A549 (cell line): ENCODE results near the gene PLCB2.

Source experiments
- CHD2 ChIP-seq: fragments of 150-350 bp; IDR thresholded peaks from 2 replicates; pipeline ENCODE4 v1.6.1; 2014; ENCODE audit warnings: low read length; ENCODE audit not compliant: partially characterized antibody
- MAZ ChIP-seq: fragments of 150-350 bp; IDR thresholded peaks from 2 replicates; pipeline ENCODE4 v1.6.1; 2014; ENCODE audit warnings: antibody characterized with exemption, low read depth, low read length, borderline replicate concordance
- POLR2AphosphoS2 ChIP-seq: conservative IDR thresholded peaks from 2 replicates; pipeline ENCODE4 v1.6.1; 2012; ENCODE audit warnings: low read length, improper control_type of control experiment, inconsistent platforms
- RARB ChIP-seq: fragments of 250-450 bp; sonication (Bioruptor Pico); IDR thresholded peaks from 2 replicates; pipeline ENCODE4 v1.8.0; 2021; ENCODE audit warnings: mild to moderate bottlenecking, moderate library complexity
- RCOR1 ChIP-seq: fragments of 150-350 bp; IDR thresholded peaks from 2 replicates; pipeline ENCODE4 v1.6.1; 2014; ENCODE audit warnings: antibody characterized with exemption, low read length, low read depth
- TF ChIP-seq, protein P1 (sequence below): fragments of >200 bp; sonication (Bioruptor Twin); formaldehyde crosslinking; IDR thresholded peaks from 3 replicates; pipeline ENCODE4 v1.5.1; 2016
- TF ChIP-seq, protein P2 (sequence below): IDR thresholded peaks from 2 replicates; pipeline ENCODE4 v1.6.1; 2012
- TF ChIP-seq, protein P3 (sequence below): fragments of 200-600 bp; sonication (generic); IDR thresholded peaks from 2 replicates; pipeline ENCODE4 v1.6.1; 2016; ENCODE audit warnings: antibody characterized with exemption, mild to moderate bottlenecking, moderate library complexity

DNA sequence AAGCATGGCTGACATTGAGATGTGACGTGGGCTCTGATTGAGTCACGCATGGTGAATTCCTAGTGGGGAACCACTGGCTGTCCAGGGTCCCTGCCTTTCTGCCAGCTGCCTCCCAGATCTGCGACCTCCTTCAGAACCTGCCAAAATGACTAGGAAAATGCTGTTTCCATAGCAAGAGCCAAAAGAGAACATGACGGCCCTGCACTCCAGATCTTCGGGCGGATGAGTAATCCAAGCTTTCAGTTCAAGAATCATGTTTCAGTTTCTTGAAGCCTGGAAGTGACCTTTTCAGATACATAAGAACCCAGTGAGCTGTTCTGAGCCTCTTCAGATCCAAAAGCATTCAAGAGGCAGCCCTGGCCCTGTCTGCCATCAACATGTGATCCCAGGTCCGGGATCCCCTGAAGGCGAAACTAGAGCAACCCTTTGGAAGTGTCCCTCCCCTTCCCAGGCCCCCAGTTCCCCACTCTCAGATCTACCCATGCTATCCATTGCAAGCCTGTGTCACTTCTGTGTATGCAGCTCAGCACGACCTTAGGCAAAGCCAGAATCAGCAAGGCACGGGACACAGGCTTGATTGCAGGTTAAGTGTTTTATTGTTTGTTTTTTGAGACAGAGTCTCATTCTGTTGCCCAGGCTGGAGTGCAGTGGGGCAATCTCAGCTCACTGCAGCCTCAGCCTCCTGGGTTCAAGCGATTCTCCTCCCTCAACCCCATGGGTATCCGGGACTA is 44.5 kb downstream of the PLCB2 start:
- TF ChIP-seq, protein P1, sequence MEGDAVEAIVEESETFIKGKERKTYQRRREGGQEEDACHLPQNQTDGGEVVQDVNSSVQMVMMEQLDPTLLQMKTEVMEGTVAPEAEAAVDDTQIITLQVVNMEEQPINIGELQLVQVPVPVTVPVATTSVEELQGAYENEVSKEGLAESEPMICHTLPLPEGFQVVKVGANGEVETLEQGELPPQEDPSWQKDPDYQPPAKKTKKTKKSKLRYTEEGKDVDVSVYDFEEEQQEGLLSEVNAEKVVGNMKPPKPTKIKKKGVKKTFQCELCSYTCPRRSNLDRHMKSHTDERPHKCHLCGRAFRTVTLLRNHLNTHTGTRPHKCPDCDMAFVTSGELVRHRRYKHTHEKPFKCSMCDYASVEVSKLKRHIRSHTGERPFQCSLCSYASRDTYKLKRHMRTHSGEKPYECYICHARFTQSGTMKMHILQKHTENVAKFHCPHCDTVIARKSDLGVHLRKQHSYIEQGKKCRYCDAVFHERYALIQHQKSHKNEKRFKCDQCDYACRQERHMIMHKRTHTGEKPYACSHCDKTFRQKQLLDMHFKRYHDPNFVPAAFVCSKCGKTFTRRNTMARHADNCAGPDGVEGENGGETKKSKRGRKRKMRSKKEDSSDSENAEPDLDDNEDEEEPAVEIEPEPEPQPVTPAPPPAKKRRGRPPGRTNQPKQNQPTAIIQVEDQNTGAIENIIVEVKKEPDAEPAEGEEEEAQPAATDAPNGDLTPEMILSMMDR = no peak
- TF ChIP-seq RCOR1 = no peak
- TF ChIP-seq, protein P2, sequence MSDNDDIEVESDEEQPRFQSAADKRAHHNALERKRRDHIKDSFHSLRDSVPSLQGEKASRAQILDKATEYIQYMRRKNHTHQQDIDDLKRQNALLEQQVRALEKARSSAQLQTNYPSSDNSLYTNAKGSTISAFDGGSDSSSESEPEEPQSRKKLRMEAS = no peak
- TF ChIP-seq POLR2AphosphoS2 = no peak
- TF ChIP-seq, protein P3, sequence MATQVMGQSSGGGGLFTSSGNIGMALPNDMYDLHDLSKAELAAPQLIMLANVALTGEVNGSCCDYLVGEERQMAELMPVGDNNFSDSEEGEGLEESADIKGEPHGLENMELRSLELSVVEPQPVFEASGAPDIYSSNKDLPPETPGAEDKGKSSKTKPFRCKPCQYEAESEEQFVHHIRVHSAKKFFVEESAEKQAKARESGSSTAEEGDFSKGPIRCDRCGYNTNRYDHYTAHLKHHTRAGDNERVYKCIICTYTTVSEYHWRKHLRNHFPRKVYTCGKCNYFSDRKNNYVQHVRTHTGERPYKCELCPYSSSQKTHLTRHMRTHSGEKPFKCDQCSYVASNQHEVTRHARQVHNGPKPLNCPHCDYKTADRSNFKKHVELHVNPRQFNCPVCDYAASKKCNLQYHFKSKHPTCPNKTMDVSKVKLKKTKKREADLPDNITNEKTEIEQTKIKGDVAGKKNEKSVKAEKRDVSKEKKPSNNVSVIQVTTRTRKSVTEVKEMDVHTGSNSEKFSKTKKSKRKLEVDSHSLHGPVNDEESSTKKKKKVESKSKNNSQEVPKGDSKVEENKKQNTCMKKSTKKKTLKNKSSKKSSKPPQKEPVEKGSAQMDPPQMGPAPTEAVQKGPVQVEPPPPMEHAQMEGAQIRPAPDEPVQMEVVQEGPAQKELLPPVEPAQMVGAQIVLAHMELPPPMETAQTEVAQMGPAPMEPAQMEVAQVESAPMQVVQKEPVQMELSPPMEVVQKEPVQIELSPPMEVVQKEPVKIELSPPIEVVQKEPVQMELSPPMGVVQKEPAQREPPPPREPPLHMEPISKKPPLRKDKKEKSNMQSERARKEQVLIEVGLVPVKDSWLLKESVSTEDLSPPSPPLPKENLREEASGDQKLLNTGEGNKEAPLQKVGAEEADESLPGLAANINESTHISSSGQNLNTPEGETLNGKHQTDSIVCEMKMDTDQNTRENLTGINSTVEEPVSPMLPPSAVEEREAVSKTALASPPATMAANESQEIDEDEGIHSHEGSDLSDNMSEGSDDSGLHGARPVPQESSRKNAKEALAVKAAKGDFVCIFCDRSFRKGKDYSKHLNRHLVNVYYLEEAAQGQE = no peak
- TF ChIP-seq RARB (CRISPR knock-in tag) = no peak
- TF ChIP-seq CHD2 = no peak
- TF ChIP-seq MAZ = no peak
